Gastroesophageal sphincter (tissue), 3 donors: Measurements from ENCODE around the gene MGAT2.

Source experiments
- EP300 ChIP-seq: sonication (generic); formaldehyde crosslinking; IDR thresholded peaks from one replicate; pipeline ENCODE4 v1.6.1; 2017; ENCODE audit warnings: antibody characterized with exemption, mild to moderate bottlenecking
- POLR2A ChIP-seq, 2 donors: fragments of 450-650 bp; IDR thresholded peaks; one replicate each; pipeline ENCODE4 v1.6.1; 2017; ENCODE audit warnings: antibody characterized with exemption in 2 of 2, mild to moderate bottlenecking in 2 of 2, moderate library complexity in 1 of 2
- POLR2AphosphoS5 ChIP-seq: sonication (generic); formaldehyde crosslinking; IDR thresholded peaks from one replicate; pipeline ENCODE4 v1.6.1; 2017; ENCODE audit warnings: antibody characterized with exemption
- TF ChIP-seq, protein P1 (sequence below), 4 experiments: fragments of 200-600 bp in 2 of 4; fragments of 450-650 bp in 2 of 4; sonication (generic) in 1 of 4; IDR thresholded peaks; one replicate each; pipeline ENCODE4 v1.5.1; 2017 to 2019; ENCODE audit warnings: antibody characterized with exemption in 4 of 4, mild to moderate bottlenecking in 2 of 4, moderate library complexity in 2 of 4

DNA sequence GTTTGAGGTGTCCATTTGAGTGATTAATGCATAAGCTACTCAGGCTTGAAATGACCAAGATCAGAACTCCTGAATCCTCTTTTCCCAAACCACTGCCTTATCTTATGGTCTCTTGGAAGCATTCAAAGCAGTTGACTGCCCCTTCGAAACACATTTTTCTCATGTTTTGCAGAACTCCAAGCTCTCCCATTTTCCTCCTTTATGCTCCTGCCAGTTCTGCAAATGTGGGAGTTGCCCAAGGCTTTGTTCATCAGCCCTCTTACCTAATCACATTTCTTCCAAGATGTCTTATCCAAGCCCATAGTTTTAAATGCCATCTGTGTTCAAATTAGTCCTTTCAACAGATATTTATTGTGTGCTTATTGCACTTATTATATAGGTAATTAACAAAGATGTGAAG is 16.3 kb downstream of the MGAT2 start:
- TF ChIP-seq, protein P1, sequence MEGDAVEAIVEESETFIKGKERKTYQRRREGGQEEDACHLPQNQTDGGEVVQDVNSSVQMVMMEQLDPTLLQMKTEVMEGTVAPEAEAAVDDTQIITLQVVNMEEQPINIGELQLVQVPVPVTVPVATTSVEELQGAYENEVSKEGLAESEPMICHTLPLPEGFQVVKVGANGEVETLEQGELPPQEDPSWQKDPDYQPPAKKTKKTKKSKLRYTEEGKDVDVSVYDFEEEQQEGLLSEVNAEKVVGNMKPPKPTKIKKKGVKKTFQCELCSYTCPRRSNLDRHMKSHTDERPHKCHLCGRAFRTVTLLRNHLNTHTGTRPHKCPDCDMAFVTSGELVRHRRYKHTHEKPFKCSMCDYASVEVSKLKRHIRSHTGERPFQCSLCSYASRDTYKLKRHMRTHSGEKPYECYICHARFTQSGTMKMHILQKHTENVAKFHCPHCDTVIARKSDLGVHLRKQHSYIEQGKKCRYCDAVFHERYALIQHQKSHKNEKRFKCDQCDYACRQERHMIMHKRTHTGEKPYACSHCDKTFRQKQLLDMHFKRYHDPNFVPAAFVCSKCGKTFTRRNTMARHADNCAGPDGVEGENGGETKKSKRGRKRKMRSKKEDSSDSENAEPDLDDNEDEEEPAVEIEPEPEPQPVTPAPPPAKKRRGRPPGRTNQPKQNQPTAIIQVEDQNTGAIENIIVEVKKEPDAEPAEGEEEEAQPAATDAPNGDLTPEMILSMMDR (IDR thresholded peaks at IDR 0.05): no peak
- TF ChIP-seq POLR2AphosphoS5 (no peak), POLR2A (IDR thresholded peaks at IDR 0.05) (no peak), EP300 (no peak)
